Gastroesophageal sphincter (tissue), 4 donors: ENCODE data around the gene OS9. TPM values are rescaled to one million over a fixed set of nuclear protein-coding genes. Genes with fewer than 3 reads are reported as not detected.
A peak's percentile ranks its signal among the peaks of the same experiment; 100 is the strongest.

ENCODE experiments used
- ATAC-seq: fragments of 150-250 bp; one replicate; pipeline ENCODE4 v1.9.1; 2016; ENCODE audit warnings: mild to moderate bottlenecking, moderate library complexity
- H3K27ac ChIP-seq, 4 donors: fragments of 200-600 bp; sonication (generic) in 3 of 4; 1 replicate in 3 of 4; 2 replicates in 1 of 4; pipeline ENCODE4 v1.5.1; 2016 to 2019
- H3K27me3 ChIP-seq: fragments of 200-600 bp; sonication (generic); one replicate; pipeline ENCODE4 v1.5.1; 2019
- H3K36me3 ChIP-seq, 2 donors: fragments of 200-600 bp; sonication (generic); one replicate each; pipeline ENCODE4 v1.5.1; 2019; ENCODE audit warnings: control low read depth in 1 of 2
- H3K4me1 ChIP-seq, 3 donors: fragments of 200-600 bp; sonication (generic); 1 replicate in 2 of 3; 2 replicates in 1 of 3; pipeline ENCODE4 v1.5.1; 2016 to 2019; ENCODE audit warnings: control low read depth in 2 of 3
- H3K4me3 ChIP-seq, 2 donors: fragments of 200-600 bp; sonication (generic); one replicate each; pipeline ENCODE4 v1.5.1; 2019; ENCODE audit warnings: mild to moderate bottlenecking in 1 of 2, moderate library complexity in 1 of 2
- H3K9me3 ChIP-seq, 3 donors: fragments of 200-600 bp; sonication (generic); one replicate each; pipeline ENCODE4 v1.5.1; 2017 to 2019; ENCODE audit warnings: control low read depth in 2 of 3
- EP300 ChIP-seq: sonication (generic); formaldehyde crosslinking; IDR thresholded peaks from one replicate; pipeline ENCODE4 v1.6.1; 2017; ENCODE audit warnings: antibody characterized with exemption, mild to moderate bottlenecking
- POLR2A ChIP-seq, 2 donors: fragments of 450-650 bp; IDR thresholded peaks; one replicate each; pipeline ENCODE4 v1.6.1; 2017; ENCODE audit warnings: antibody characterized with exemption in 2 of 2, mild to moderate bottlenecking in 2 of 2, moderate library complexity in 1 of 2
- POLR2AphosphoS5 ChIP-seq: sonication (generic); formaldehyde crosslinking; IDR thresholded peaks from one replicate; pipeline ENCODE4 v1.6.1; 2017; ENCODE audit warnings: antibody characterized with exemption
- WGBS, 2 donors: methylation state at CpG; one replicate each; pipeline ENCODE4 v1.1.5; 2018; ENCODE audit warnings: low coverage in 1 of 2; 5-methylcytosine and 5-hydroxymethylcytosine counted together
- total RNA-seq, 4 donors: library from RNA; depleted of rRNA; stranded (reverse); fragments of >200 nt; gene quantifications; one replicate each; pipeline ENCODE4 v1.1.0, GENCODE V29; 2016
- TF ChIP-seq, protein P1 (sequence below), 4 experiments: fragments of 200-600 bp in 2 of 4; fragments of 450-650 bp in 2 of 4; sonication (generic) in 1 of 4; IDR thresholded peaks; one replicate each; pipeline ENCODE4 v1.5.1; 2017 to 2019; ENCODE audit warnings: antibody characterized with exemption in 4 of 4, mild to moderate bottlenecking in 2 of 4, moderate library complexity in 2 of 4

The OS9 gene
- total RNA-seq, 4 donors from 2014 or later: 161 to 235 (median 186) TPM

- H3K27me3 ChIP-seq: peaks cover 34% of the 10 kb centered on the region
- no peaks in the 10 kb centered on the region for H3K9me3 ChIP-seq
- peaks cover 0 to 25% (median 9%) of the 10 kb centered on the region in 3 donors for H3K4me1 ChIP-seq
- H3K27ac ChIP-seq: peak overlapping the region in 2 of 4 donors; percentile 93 to 97
- ATAC-seq: no peak
- H3K36me3 ChIP-seq: peaks cover 0 to 23% of the 10 kb centered on the region in 2 donors
- 86 to 95% methylated on average over 1 to 2 of the region's 2 CpGs for WGBS, 2 donors
- no peak overlapping the region for H3K4me3 ChIP-seq
- TF ChIP-seq POLR2A (IDR thresholded peaks at IDR 0.05) (no peak), POLR2AphosphoS5 (no peak), EP300 (no peak)
- TF ChIP-seq, protein P1, sequence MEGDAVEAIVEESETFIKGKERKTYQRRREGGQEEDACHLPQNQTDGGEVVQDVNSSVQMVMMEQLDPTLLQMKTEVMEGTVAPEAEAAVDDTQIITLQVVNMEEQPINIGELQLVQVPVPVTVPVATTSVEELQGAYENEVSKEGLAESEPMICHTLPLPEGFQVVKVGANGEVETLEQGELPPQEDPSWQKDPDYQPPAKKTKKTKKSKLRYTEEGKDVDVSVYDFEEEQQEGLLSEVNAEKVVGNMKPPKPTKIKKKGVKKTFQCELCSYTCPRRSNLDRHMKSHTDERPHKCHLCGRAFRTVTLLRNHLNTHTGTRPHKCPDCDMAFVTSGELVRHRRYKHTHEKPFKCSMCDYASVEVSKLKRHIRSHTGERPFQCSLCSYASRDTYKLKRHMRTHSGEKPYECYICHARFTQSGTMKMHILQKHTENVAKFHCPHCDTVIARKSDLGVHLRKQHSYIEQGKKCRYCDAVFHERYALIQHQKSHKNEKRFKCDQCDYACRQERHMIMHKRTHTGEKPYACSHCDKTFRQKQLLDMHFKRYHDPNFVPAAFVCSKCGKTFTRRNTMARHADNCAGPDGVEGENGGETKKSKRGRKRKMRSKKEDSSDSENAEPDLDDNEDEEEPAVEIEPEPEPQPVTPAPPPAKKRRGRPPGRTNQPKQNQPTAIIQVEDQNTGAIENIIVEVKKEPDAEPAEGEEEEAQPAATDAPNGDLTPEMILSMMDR (IDR thresholded peaks at IDR 0.05): no peak
Observed at GRCh38 chr12:57743769-57744168, 49.8 kb downstream of the OS9 start.

- Histone ChIP-seq H3K4me1 (peaks cover 0 to 21% (median 6%) of the 10 kb centered on the region in 3 donors), H3K9me3 (no peaks in the 10 kb centered on the region), H3K27ac (peak overlapping the region; percentile 93 to 97 (median 94)), H3K4me3 (peak overlapping the region; percentile 85 to 90), H3K36me3 (peaks cover 0 to 28% of the 10 kb centered on the region in 2 donors), H3K27me3 (peaks cover 29% of the 10 kb centered on the region)
- TF ChIP-seq, protein P1 (IDR thresholded peaks at IDR 0.05): no peak
- peak; percentile 12 for TF ChIP-seq POLR2AphosphoS5
- WGBS, 2 donors: 5 to 25% methylated on average over 2 to 18 of the region's 21 CpGs
- peak; percentile 83 for ATAC-seq
Observed at GRCh38 chr12:57744194-57744776, 50.4 kb downstream of the OS9 start.

- 0% methylated on average over 7 to 12 of the region's 29 CpGs for WGBS, 2 donors
- peaks cover 23% of the 10 kb centered on the region for H3K27me3 ChIP-seq
- TF ChIP-seq, protein P1 (IDR thresholded peaks at IDR 0.05): peak in 1 of 4 experiments; percentile 32
- TF ChIP-seq POLR2AphosphoS5 (peak; percentile 71), POLR2A (IDR thresholded peaks at IDR 0.05) (peak in 1 of 2 donors; percentile 36), EP300 (no peak)
- H3K4me1 ChIP-seq: peaks cover 0 to 21% (median 6%) of the 10 kb centered on the region in 3 donors
- H3K4me3 ChIP-seq: peak within 1 kb of the TSS; percentile 85 to 90
- H3K9me3 ChIP-seq: no peaks in the 10 kb centered on the region
- ATAC-seq: peak; percentile 98
- H3K36me3 ChIP-seq: peaks cover 0 to 34% of the 10 kb centered on the region in 2 donors
- peak within 1 kb of the TSS; percentile 93 to 97 (median 94) for H3K27ac ChIP-seq
Observed at GRCh38 chr12:57744777-57745484, 51.0 kb downstream of the OS9 start, which contains the start of gene TSPAN31. TSPAN31 (plus strand) TSS chr12:57745039; CDS start chr12:57745155, 116 bp downstream.

GRCh38 chr12:57745485-57745881 is 51.6 kb downstream of the OS9 start:
- 10 to 36% methylated on average over 3 to 8 of the region's 8 CpGs for WGBS, 2 donors
- H3K27ac ChIP-seq: peak overlapping the region; percentile 93 to 97 (median 94)
- no peak for ATAC-seq
- H3K36me3 ChIP-seq: peaks cover 0 to 40% of the 10 kb centered on the region in 2 donors
- H3K4me3 ChIP-seq: peak overlapping the region; percentile 85 to 90
- H3K4me1 ChIP-seq: peaks cover 0 to 26% (median 6%) of the 10 kb centered on the region in 3 donors
- peaks cover 17% of the 10 kb centered on the region for H3K27me3 ChIP-seq
- no peak for TF ChIP-seq POLR2AphosphoS5
- TF ChIP-seq POLR2A (IDR thresholded peaks at IDR 0.05): no peak
- TF ChIP-seq EP300: no peak
- TF ChIP-seq, protein P1 (IDR thresholded peaks at IDR 0.05): no peak
- no peaks in the 10 kb centered on the region for H3K9me3 ChIP-seq
